ENCODE measurements around the gene COL26A1. TPM values are rescaled to one million over a fixed set of nuclear protein-coding genes. Genes with fewer than 3 reads are reported as not detected.
"Not testable (repeated sequence)": the region's sequence is repeated elsewhere in the genome, so short reads cannot be mapped to it uniquely, and the experiment has no call there.

COL26A1 gene
- total RNA-seq, 4 donors from 2014 or later: 0.06 TPM; not detected in 3

- no peak for DNase-seq (ENCODE audit: low spot score in 2 of 2)
- intact Hi-C loops (cut with DNase I; ENCODE audit: low total_unique reads): no loop called here
- TF ChIP-seq POLR2A (IDR thresholded peaks at IDR 0.05): no peak
- TF ChIP-seq, protein P1, sequence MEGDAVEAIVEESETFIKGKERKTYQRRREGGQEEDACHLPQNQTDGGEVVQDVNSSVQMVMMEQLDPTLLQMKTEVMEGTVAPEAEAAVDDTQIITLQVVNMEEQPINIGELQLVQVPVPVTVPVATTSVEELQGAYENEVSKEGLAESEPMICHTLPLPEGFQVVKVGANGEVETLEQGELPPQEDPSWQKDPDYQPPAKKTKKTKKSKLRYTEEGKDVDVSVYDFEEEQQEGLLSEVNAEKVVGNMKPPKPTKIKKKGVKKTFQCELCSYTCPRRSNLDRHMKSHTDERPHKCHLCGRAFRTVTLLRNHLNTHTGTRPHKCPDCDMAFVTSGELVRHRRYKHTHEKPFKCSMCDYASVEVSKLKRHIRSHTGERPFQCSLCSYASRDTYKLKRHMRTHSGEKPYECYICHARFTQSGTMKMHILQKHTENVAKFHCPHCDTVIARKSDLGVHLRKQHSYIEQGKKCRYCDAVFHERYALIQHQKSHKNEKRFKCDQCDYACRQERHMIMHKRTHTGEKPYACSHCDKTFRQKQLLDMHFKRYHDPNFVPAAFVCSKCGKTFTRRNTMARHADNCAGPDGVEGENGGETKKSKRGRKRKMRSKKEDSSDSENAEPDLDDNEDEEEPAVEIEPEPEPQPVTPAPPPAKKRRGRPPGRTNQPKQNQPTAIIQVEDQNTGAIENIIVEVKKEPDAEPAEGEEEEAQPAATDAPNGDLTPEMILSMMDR (IDR thresholded peaks at IDR 0.05): no peak
- no peak overlapping the region for H3K4me3 ChIP-seq (ENCODE audit: low read depth, poor library complexity, severe bottlenecking)
- 85 to 91% methylated on average over 10 to 11 of the region's 11 CpGs for WGBS, 2 donors
These were observed 59.9 kb downstream of the COL26A1 start for GRCh38 chr7:101422356-101423195.

GRCh38 chr7:101426303-101427011 is 63.8 kb downstream of the COL26A1 start:
- no peak overlapping the region for H3K4me3 ChIP-seq (ENCODE audit: low read depth, poor library complexity, severe bottlenecking)
- DNase-seq (ENCODE audit: low spot score in 2 of 2): no peak
- intact Hi-C loops (cut with DNase I; ENCODE audit: low total_unique reads): no loop called here
- 73 to 74% methylated on average over 10 of the region's 10 CpGs for WGBS, 2 donors
- TF ChIP-seq POLR2A (IDR thresholded peaks at IDR 0.05): no peak
- TF ChIP-seq, protein P1 (IDR thresholded peaks at IDR 0.05): no peak

GRCh38 chr7:101428093-101428866 is 65.6 kb downstream of the COL26A1 start:
- no peak for DNase-seq (ENCODE audit: low spot score in 2 of 2)
- no peak overlapping the region for H3K4me3 ChIP-seq (ENCODE audit: low read depth, poor library complexity, severe bottlenecking)
- intact Hi-C loops (cut with DNase I; ENCODE audit: low total_unique reads): no loop called here
- WGBS, 2 donors: 76 to 85% methylated on average over 11 of the region's 11 CpGs
- TF ChIP-seq, protein P1 (IDR thresholded peaks at IDR 0.05): no peak
- no peak for TF ChIP-seq POLR2A (IDR thresholded peaks at IDR 0.05)

DNA sequence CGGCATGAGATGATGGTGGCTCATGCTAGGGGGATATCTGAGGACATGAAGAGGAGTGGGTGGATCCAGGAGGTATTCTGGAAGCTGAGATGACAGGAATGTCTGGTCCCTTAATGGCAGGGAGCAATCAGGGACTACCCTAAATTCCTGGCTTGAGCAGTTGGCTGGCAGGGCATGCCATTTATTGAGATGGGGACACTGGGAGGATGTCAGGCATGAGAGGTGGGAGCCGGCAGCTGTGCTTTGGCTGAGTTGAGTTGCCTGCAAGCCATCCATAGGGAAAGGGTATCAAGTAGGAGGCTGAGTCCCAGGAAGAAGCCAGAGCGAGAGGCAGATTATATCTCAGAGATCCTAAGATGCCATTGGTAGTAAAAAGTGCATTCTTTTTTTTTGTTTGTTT is 69.6 kb downstream of the COL26A1 start:
- intact Hi-C loops (cut with DNase I; ENCODE audit: low total_unique reads): no loop called here
- no peak for DNase-seq (ENCODE audit: low spot score in 2 of 2)
- TF ChIP-seq, protein P1 (IDR thresholded peaks at IDR 0.05): no peak
- TF ChIP-seq POLR2A (IDR thresholded peaks at IDR 0.05): no peak
- no peak overlapping the region for H3K4me3 ChIP-seq (ENCODE audit: low read depth, poor library complexity, severe bottlenecking)
- 88 to 93% methylated on average over 3 of the region's 3 CpGs for WGBS, 2 donors

DNA sequence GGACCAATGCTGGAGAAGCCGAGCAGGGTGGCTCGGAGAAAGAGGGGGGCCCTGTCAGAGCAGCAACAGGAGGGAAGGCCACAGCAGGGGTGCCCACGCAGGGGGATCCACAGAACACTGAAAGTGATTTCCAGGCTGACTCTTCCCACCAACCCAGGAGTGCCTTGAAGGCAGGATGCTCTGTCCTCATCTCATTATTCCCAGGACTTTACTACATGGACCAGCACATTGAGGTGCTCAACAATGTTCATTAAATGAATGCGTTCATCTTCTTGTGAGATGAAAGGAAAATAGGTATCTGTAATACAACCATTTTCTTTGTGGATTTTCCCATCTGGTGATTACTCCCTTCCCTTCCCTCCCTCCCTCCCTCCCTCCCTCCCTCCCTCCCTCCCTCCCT is 71.0 kb downstream of the COL26A1 start:
- intact Hi-C loops (cut with DNase I; ENCODE audit: low total_unique reads): no loop called here
- no peak for DNase-seq (ENCODE audit: low spot score in 2 of 2)
- whole genome bisulfite sequencing, 2 donors: 77 to 79% methylated on average over 4 of the region's 4 CpGs
- H3K4me3 ChIP-seq (ENCODE audit: low read depth, poor library complexity, severe bottlenecking): no peak overlapping the region
- TF ChIP-seq, protein P1 (IDR thresholded peaks at IDR 0.05): no peak
- TF ChIP-seq POLR2A (IDR thresholded peaks at IDR 0.05): no peak

DNA sequence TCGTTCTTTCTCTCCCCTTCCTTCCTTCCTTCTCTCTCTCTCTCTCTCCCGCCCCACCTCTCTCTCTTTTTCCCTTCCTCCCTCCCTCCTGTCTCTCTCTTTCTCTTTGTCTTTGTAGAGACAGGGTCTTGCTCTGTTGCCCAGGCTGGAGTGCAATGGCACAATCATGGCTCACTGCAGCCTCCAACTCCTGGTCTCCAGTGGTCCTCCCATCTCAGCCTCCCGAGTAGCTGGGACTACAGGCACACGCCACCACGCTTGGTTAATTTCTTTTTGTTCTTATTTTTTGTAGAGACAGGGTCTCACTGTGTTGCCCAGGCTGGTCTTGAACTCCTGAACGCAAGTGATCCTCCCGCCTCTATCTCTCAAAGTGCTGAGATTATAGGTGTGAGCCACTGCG is 71.5 kb downstream of the COL26A1 start:
- DNase-seq (ENCODE audit: low spot score in 2 of 2); intact Hi-C loops (cut with DNase I; ENCODE audit: low total_unique reads); H3K4me3 ChIP-seq (ENCODE audit: low read depth, poor library complexity, severe bottlenecking): not testable (repeated sequence)
- WGBS, 2 donors: 89 to 91% methylated on average over 8 of the region's 8 CpGs

Measured in lower leg skin (tissue), 4 donors.